HL-60 (cell line): ENCODE results near the gene MICU2.
"Not testable (repeated sequence)": the region's sequence is repeated elsewhere in the genome, so short reads cannot be mapped to it uniquely, and the experiment has no call there.

Experiments
- DNase-seq, 2 experiments: peaks; one replicate each; pipeline ENCODE4 v3.0.0-alpha.2; 2010 to 2020; ENCODE audit warnings: low read depth in 1 of 2, low spot score in 1 of 2
- H3K27ac ChIP-seq: fragments of 250-450 bp; sonication (Bioruptor Pico); replicated peaks from 2 replicates; pipeline ENCODE4 v1.5.1; 2020; ENCODE audit warnings: mild to moderate bottlenecking, moderate library complexity
- H3K27me3 ChIP-seq: fragments of 250-450 bp; sonication (Bioruptor Pico); 2 replicates; pipeline ENCODE4 v1.5.1; 2021; ENCODE audit warnings: mild to moderate bottlenecking, moderate library complexity; ENCODE audit not compliant: insufficient read depth, poor library complexity, severe bottlenecking
- H3K4me3 ChIP-seq: replicated peaks from 2 replicates; pipeline ENCODE4 v1.5.1; 2011; ENCODE audit warnings: mild to moderate bottlenecking, control low read depth, low read length; ENCODE audit not compliant: insufficient read depth
- GABPA ChIP-seq: IDR thresholded peaks from 2 replicates; pipeline ENCODE4 v1.6.1; 2012; ENCODE audit warnings: low read depth
- POLR2AphosphoS5 ChIP-seq: IDR thresholded peaks from 2 replicates; pipeline ENCODE4 v1.6.1; 2012; ENCODE audit warnings: low read depth
- REST ChIP-seq: IDR thresholded peaks from 2 replicates; pipeline ENCODE4 v1.6.1; 2012; ENCODE audit warnings: low read depth; ENCODE audit not compliant: insufficient replicate concordance
- SPI1 ChIP-seq: IDR thresholded peaks from 2 replicates; pipeline ENCODE4 v1.6.1; 2012; ENCODE audit warnings: low read depth, mild to moderate bottlenecking, borderline replicate concordance
- TF ChIP-seq, protein P1 (sequence below): IDR thresholded peaks from one replicate; pipeline ENCODE4 v1.5.1; 2011; ENCODE audit warnings: low read length, control low read depth, inconsistent platforms; ENCODE audit not compliant: insufficient read depth

MICU2 gene

DNA sequence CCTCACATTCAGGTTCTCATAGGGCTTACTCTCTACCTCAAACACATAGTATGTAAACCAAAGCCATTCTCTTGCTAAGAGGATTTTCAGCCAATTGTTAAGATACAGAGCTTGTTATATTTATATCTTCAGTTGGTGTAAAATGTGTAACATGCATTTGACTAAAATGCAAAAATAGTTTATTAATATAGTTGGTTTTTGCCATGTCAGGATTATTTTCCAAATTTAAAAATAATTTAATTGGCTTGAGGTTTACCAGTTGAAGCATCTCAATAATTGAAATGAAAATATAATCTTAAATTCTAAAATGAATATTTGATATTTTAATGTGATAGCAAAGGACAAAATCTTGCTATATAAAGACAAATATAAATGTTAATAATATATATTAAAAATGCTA, 7.2 kb downstream of the MICU2 start:
- DNase-seq, result no peak
- Histone ChIP-seq H3K27me3 (no peaks in the 10 kb centered on the region), H3K4me3 (no peak overlapping the region), H3K27ac (no peak overlapping the region)
- TF ChIP-seq SPI1 (no peak), GABPA (no peak), POLR2AphosphoS5 (no peak), REST (no peak)
- TF ChIP-seq, protein P1, sequence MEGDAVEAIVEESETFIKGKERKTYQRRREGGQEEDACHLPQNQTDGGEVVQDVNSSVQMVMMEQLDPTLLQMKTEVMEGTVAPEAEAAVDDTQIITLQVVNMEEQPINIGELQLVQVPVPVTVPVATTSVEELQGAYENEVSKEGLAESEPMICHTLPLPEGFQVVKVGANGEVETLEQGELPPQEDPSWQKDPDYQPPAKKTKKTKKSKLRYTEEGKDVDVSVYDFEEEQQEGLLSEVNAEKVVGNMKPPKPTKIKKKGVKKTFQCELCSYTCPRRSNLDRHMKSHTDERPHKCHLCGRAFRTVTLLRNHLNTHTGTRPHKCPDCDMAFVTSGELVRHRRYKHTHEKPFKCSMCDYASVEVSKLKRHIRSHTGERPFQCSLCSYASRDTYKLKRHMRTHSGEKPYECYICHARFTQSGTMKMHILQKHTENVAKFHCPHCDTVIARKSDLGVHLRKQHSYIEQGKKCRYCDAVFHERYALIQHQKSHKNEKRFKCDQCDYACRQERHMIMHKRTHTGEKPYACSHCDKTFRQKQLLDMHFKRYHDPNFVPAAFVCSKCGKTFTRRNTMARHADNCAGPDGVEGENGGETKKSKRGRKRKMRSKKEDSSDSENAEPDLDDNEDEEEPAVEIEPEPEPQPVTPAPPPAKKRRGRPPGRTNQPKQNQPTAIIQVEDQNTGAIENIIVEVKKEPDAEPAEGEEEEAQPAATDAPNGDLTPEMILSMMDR, result no peak

GRCh38 chr13:21595546-21595822, 8.5 kb downstream of the MICU2 start:
- H3K27ac ChIP-seq, result no peak overlapping the region
- DNase-seq, result no peak
- no peak for TF ChIP-seq GABPA
- TF ChIP-seq, protein P1, result no peak
- TF ChIP-seq SPI1, result no peak
- TF ChIP-seq REST, result no peak
- TF ChIP-seq POLR2AphosphoS5, result no peak
- H3K4me3 ChIP-seq, result no peak overlapping the region
- H3K27me3 ChIP-seq, result no peaks in the 10 kb centered on the region

GRCh38 chr13:21594715-21595545, 9.0 kb downstream of the MICU2 start:
- TF ChIP-seq POLR2AphosphoS5 (no peak), REST (no peak), GABPA (no peak), SPI1 (no peak)
- TF ChIP-seq, protein P1, result no peak
- no peak overlapping the region for H3K4me3 ChIP-seq
- DNase-seq, result no peak
- no peak overlapping the region for H3K27ac ChIP-seq
- no peaks in the 10 kb centered on the region for H3K27me3 ChIP-seq

- H3K27me3 ChIP-seq, DNase-seq, H3K27ac ChIP-seq: not testable (repeated sequence)
These were observed 13.1 kb downstream of the MICU2 start for GRCh38 chr13:21590665-21591456.

More at GRCh38 chr13:21590665-21591456, 13.1 kb downstream of the MICU2 start:
- H3K4me3 ChIP-seq, result not testable (repeated sequence)
